Ovary (tissue), 10 donors: ENCODE results near the gene RAB33A. TPM values are rescaled to one million over a fixed set of nuclear protein-coding genes. Genes with fewer than 3 reads are reported as not detected.
A peak's percentile ranks its signal among the peaks of the same experiment; 100 is the strongest.

Experiments
- DNase-seq, 5 donors: peaks; one replicate each; pipeline ENCODE4 v3.0.0-alpha.2; 2019 to 2020
- H3K27ac ChIP-seq, 2 donors: fragments of 200-600 bp; one replicate each; pipeline versions ENCODE4 v1.5.1 to v1.8.0; 2019 to 2022
- H3K27me3 ChIP-seq: fragments of 200-600 bp; one replicate; pipeline ENCODE4 v1.8.0; 2022
- H3K36me3 ChIP-seq: fragments of 200-600 bp; sonication (generic); one replicate; pipeline ENCODE4 v1.5.1; 2019
- H3K4me1 ChIP-seq: one replicate; pipeline ENCODE4 v1.8.1; 2013; ENCODE audit warnings: mild to moderate bottlenecking, moderate library complexity; ENCODE audit not compliant: insufficient read depth
- H3K4me3 ChIP-seq: fragments of 200-600 bp; sonication (generic); one replicate; pipeline ENCODE4 v1.5.1; 2017
- H3K9me3 ChIP-seq, 2 donors: fragments of 200-600 bp in 1 of 2; sonication (generic) in 1 of 2; one replicate each; pipeline versions ENCODE4 v1.5.1 to v1.8.1; 2013 to 2019; ENCODE audit warnings: mild to moderate bottlenecking in 1 of 2, moderate library complexity in 1 of 2
- EP300 ChIP-seq: sonication (generic); formaldehyde crosslinking; IDR thresholded peaks from one replicate; pipeline ENCODE4 v1.6.1; 2017; ENCODE audit warnings: antibody characterized with exemption
- POLR2A ChIP-seq: fragments of 450-650 bp; IDR thresholded peaks from one replicate; pipeline ENCODE4 v1.6.1; 2017; ENCODE audit warnings: antibody characterized with exemption, mild to moderate bottlenecking, moderate library complexity
- whole genome bisulfite sequencing, 3 donors: extraction: QIAGEN DNeasy Blood & Tissue Kit in 1 of 3; methylation state at CpG; one replicate each; pipeline versions ENCODE4 v1.1.5 to v1.1.7; 2013 to 2017; 5-methylcytosine and 5-hydroxymethylcytosine counted together
- intact Hi-C, 4 donors: fragments of 100-400 bp; cut with DNase I; formaldehyde crosslinking; loops; one replicate each; pipeline versions ENCODE4 v1.11.0 to v1.15.1; 2022 to 2023
- long read RNA-seq, 3 donors: library from polyadenylated mRNA in 2 of 3; unstranded in 2 of 3; transcript quantifications; one replicate each; pipeline ENCODE4 v2.0.0 and lab custom pipeline, GENCODE V29; 2021 to 2026
- polyA plus RNA-seq, 2 donors: library from polyadenylated mRNA; stranded (reverse); fragments of 200-250 nt in 1 of 2; fragments of 350-450 nt in 1 of 2; fragmentation: Illumina TruSeq in 1 of 2; extraction: RNeasy Lipid Tissue Mini Kit (QIAGEN cat#74804) in 1 of 2; gene quantifications; one replicate each; pipeline ENCODE4 v1.2.3, GENCODE V29; 2013 to 2014
- total RNA-seq, 7 donors: library from RNA; depleted of rRNA in 2 of 7; stranded (reverse); fragments of >200 nt in 2 of 7; fragmentation: NEBNext Ultra II Directional in 3 of 7; extraction: Animal tissue kit (Norgen Biotek cat#: 25700) in 3 of 7; gene quantifications; one replicate each; pipeline versions ENCODE4 v1.1.0 to v1.2.4, GENCODE V29; 2016 to 2023
- TF ChIP-seq, protein P1 (sequence below), 3 donors: fragments of 450-650 bp in 2 of 3; fragments of 200-600 bp in 1 of 3; IDR thresholded peaks; one replicate each; pipeline versions ENCODE4 v1.5.1 to v1.8.0; 2016 to 2022; ENCODE audit warnings: antibody characterized with exemption in 3 of 3, mild to moderate bottlenecking in 1 of 3
- donor health status: DM: no; HTN: no; CAD: no; lungs with moderate emphysema.
- donor health status: DM: no; HTN: no; CAD: no.
- donor health status: Bipolar disorder and iron deficiency.
- donor health status: DM: yes; HTN: yes; CAD: no.
- donor health status: DM: no; HTN: no; CAD: no.
- donor health status: DM: yes; HTN: yes; CAD: no.

Gene RAB33A
- total RNA-seq (1 to 10 TPM in 4 of 7 donors, under 1 TPM in 3; 0.24 to 3.3 (median 2.0) TPM), polyA plus RNA-seq (1 to 10 TPM; 1.3 to 1.8 TPM)
- long read RNA-seq, donor 1, transcript RAB33A-201 (2 exons, 1,258 nt) = major isoform, 6 of 6 reads
- long read RNA-seq, donor 1, partial matches to known transcripts = 0 of 6 reads
- long read RNA-seq, donor 1, other reads (novel, unspliced or antisense) = 0 of 6 reads
- long read RNA-seq, donor 2, partial matches to known transcripts = 0 of 2 reads
- long read RNA-seq, donor 2, other reads (novel, unspliced or antisense) = 0 of 2 reads
- long read RNA-seq, donor 3 = 0 reads

GRCh38 chrX:130171446-130172126 is at the start of gene RAB33A:
Gene RAB33A, plus strand, starts transcription at chrX:130171962. Its CDS starts 101 bp downstream, at chrX:130172063.
- no peak for TF ChIP-seq POLR2A
- TF ChIP-seq, protein P1, sequence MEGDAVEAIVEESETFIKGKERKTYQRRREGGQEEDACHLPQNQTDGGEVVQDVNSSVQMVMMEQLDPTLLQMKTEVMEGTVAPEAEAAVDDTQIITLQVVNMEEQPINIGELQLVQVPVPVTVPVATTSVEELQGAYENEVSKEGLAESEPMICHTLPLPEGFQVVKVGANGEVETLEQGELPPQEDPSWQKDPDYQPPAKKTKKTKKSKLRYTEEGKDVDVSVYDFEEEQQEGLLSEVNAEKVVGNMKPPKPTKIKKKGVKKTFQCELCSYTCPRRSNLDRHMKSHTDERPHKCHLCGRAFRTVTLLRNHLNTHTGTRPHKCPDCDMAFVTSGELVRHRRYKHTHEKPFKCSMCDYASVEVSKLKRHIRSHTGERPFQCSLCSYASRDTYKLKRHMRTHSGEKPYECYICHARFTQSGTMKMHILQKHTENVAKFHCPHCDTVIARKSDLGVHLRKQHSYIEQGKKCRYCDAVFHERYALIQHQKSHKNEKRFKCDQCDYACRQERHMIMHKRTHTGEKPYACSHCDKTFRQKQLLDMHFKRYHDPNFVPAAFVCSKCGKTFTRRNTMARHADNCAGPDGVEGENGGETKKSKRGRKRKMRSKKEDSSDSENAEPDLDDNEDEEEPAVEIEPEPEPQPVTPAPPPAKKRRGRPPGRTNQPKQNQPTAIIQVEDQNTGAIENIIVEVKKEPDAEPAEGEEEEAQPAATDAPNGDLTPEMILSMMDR (IDR thresholded peaks at IDR 0.05) = no peak
- no peak for TF ChIP-seq EP300
- Histone ChIP-seq H3K27me3 (no peaks in the 10 kb centered on the region), H3K36me3 (no peaks in the 10 kb centered on the region), H3K4me1 (no peaks in the 10 kb centered on the region), H3K9me3 (no peaks in the 10 kb centered on the region), H3K27ac (peak within 1 kb of the TSS in 1 of 2 donors; percentile 36), H3K4me3 (peak within 1 kb of the TSS; percentile 29)
- intact Hi-C loops = loop anchor here (5.0 to 10.0 kb wide), 3 partner anchors 59 to 89 kb away; partner anchors contain the start of gene ELF4 (in 1 of the 4)
- peak; percentile 13 to 50 (median 35) for DNase-seq
- 36 to 47% (median 43%) methylated on average over 60 to 61 of the region's 61 CpGs for WGBS, 3 donors

DNA sequence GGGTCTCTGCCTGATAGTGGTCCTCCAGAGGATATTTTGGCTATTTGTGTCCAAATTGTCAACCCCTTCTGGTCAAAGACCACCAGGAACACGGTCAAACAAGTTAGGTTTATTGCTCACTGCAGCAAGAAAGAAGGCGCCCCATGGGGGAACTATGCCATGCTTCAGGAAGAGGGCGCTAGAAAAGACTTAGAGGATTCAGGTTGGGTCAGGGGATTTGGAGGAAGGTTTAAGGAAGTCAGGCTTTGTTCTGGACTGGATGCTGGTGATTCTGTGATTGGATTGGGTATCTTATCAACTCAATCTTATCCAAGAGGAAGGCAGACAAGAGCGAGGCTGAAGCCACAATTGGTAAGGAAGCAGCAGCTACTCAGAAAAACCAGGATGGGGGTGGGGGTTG is 47.2 kb upstream of the RAB33A start:
- no peak overlapping the region for H3K4me3 ChIP-seq

GRCh38 chrX:130125091-130125874 is 46.5 kb upstream of the RAB33A start:
- peaks cover 2% of the 10 kb centered on the region for H3K4me1 ChIP-seq
- intact Hi-C loops = no loop called here
- WGBS, 3 donors = 49 to 66% (median 52%) methylated on average over 13 of the region's 13 CpGs
- peak overlapping the region in 1 of 2 donors; percentile 23 for H3K27ac ChIP-seq
- H3K36me3 ChIP-seq = no peaks in the 10 kb centered on the region
- peak in 4 of 5 donors; percentile 24 to 67 (median 35) for DNase-seq
- H3K27me3 ChIP-seq = no peaks in the 10 kb centered on the region
- TF ChIP-seq, protein P1 (IDR thresholded peaks at IDR 0.05) = no peak
- TF ChIP-seq EP300 = no peak
- no peak for TF ChIP-seq POLR2A
- H3K4me3 ChIP-seq = no peak overlapping the region
- H3K9me3 ChIP-seq = no peaks in the 10 kb centered on the region

More for the DNA sequence above, 47.2 kb upstream of the RAB33A start:
- intact Hi-C loops = no loop called here
- no peak for DNase-seq
- Histone ChIP-seq H3K9me3 (no peaks in the 10 kb centered on the region), H3K27me3 (no peaks in the 10 kb centered on the region), H3K36me3 (no peaks in the 10 kb centered on the region), H3K27ac (no peak overlapping the region), H3K4me1 (peaks cover 2% of the 10 kb centered on the region)
- WGBS, 3 donors = 61 to 70% (median 64%) methylated on average over 4 of the region's 4 CpGs
- TF ChIP-seq EP300 (no peak), POLR2A (no peak)
- TF ChIP-seq, protein P1 (IDR thresholded peaks at IDR 0.05) = no peak

DNA sequence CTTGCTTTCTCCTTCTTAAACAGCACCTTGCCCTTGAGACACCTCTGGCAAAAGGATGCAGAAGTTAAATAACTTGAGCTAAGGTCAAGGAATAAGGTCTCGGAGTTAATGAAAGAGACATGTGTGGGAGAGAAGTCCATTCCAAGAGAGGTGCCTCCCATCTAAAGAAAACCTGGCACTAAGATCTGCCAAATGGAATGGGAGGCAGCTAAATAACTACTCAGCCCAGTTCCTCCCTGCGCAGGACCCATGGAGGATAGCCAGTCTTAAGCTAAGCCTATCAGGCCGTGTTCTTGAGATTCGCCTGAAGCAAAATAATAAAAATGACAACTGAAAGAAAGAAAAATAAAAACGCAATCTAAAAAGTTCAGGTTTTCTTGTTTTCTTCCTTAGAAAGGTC is 40.8 kb upstream of the RAB33A start:
- TF ChIP-seq, protein P1 (IDR thresholded peaks at IDR 0.05) = no peak
- no peak for TF ChIP-seq EP300
- no peak for TF ChIP-seq POLR2A
- no peaks in the 10 kb centered on the region for H3K27me3 ChIP-seq
- H3K4me3 ChIP-seq = no peak overlapping the region
- no peaks in the 10 kb centered on the region for H3K9me3 ChIP-seq
- no peak overlapping the region for H3K27ac ChIP-seq
- DNase-seq = no peak
- 62 to 64% (median 63%) methylated on average over 5 of the region's 5 CpGs for WGBS, 3 donors
- intact Hi-C loops = no loop called here
- no peaks in the 10 kb centered on the region for H3K36me3 ChIP-seq
- H3K4me1 ChIP-seq = no peaks in the 10 kb centered on the region
